Loucy (cell line): ENCODE measurements around the gene HGFAC.

Experiments used
- H2AFZ ChIP-seq: fragments of 200-600 bp; sonication (generic); 2 replicates; pipeline ENCODE4 v1.6.0; 2016; ENCODE audit warnings: antibody characterized with exemption, mild to moderate bottlenecking, low read length, moderate library complexity
- H3F3A ChIP-seq: fragments of 200-600 bp; 2 replicates; pipeline ENCODE4 v1.6.0; 2016; ENCODE audit warnings: antibody characterized with exemption, low read depth, mild to moderate bottlenecking
- H3K27me3 ChIP-seq: fragments of 200-600 bp; sonication (generic); 2 replicates; pipeline ENCODE4 v1.6.1; 2014; ENCODE audit warnings: low read length, mild to moderate bottlenecking; ENCODE audit not compliant: insufficient read depth, poor library complexity, severe bottlenecking
- H3K36me3 ChIP-seq: fragments of 200-600 bp; sonication (generic); 2 replicates; pipeline ENCODE4 v1.6.1; 2016; ENCODE audit warnings: low read length; ENCODE audit not compliant: insufficient read depth
- H3K4me1 ChIP-seq: fragments of 200-600 bp; sonication (generic); 2 replicates; pipeline ENCODE4 v1.5.1; 2014; ENCODE audit warnings: low read length, mild to moderate bottlenecking; ENCODE audit not compliant: insufficient read depth, poor library complexity, severe bottlenecking
- H3K4me2 ChIP-seq: fragments of 200-600 bp; sonication (generic); 2 replicates; pipeline ENCODE4 v1.6.0; 2014; ENCODE audit warnings: antibody characterized with exemption, low read length, low read depth, mild to moderate bottlenecking; ENCODE audit not compliant: poor library complexity, severe bottlenecking
- H3K4me3 ChIP-seq: fragments of 200-600 bp; sonication (generic); 2 replicates; pipeline ENCODE4 v1.5.1; 2014; ENCODE audit warnings: low read length, mild to moderate bottlenecking, mixed read lengths; ENCODE audit not compliant: poor library complexity, severe bottlenecking
- H3K79me2 ChIP-seq: fragments of 200-600 bp; sonication (generic); 2 replicates; pipeline ENCODE4 v1.6.1; 2014; ENCODE audit warnings: low read length; ENCODE audit not compliant: insufficient read depth
- H3K9ac ChIP-seq: fragments of 200-600 bp; sonication (generic); 2 replicates; pipeline ENCODE4 v1.6.0; 2014; ENCODE audit warnings: mild to moderate bottlenecking, low read depth, low read length, moderate library complexity; ENCODE audit not compliant: poor library complexity, severe bottlenecking
- H3K9me2 ChIP-seq: fragments of 200-600 bp; sonication (generic); replicated peaks from 2 replicates; pipeline ENCODE4 v1.6.1; 2016; ENCODE audit warnings: low read depth, low read length, mixed read lengths
- H3K9me3 ChIP-seq: fragments of 200-600 bp; sonication (generic); 2 replicates; pipeline ENCODE4 v1.6.1; 2014; ENCODE audit warnings: mild to moderate bottlenecking, antibody characterized with exemption, low read length, low read depth; ENCODE audit not compliant: insufficient read depth
- H4K20me1 ChIP-seq: fragments of 200-600 bp; sonication (generic); 2 replicates; pipeline ENCODE4 v1.6.0; 2014; ENCODE audit warnings: antibody characterized with exemption, low read length, mild to moderate bottlenecking; ENCODE audit not compliant: insufficient read depth, poor library complexity, severe bottlenecking
- EZH2phosphoT487 ChIP-seq: fragments of 200-600 bp; IDR thresholded peaks from 2 replicates; pipeline ENCODE4 v1.6.1; 2018; ENCODE audit warnings: antibody characterized with exemption, mild to moderate bottlenecking, moderate library complexity, borderline replicate concordance
- TF ChIP-seq, protein P1 (sequence below): fragments of 200-600 bp; sonication (generic); conservative IDR thresholded peaks from 2 replicates; pipeline ENCODE4 v1.5.1; 2014; ENCODE audit warnings: mild to moderate bottlenecking, antibody characterized with exemption, low read length

HGFAC gene

DNA sequence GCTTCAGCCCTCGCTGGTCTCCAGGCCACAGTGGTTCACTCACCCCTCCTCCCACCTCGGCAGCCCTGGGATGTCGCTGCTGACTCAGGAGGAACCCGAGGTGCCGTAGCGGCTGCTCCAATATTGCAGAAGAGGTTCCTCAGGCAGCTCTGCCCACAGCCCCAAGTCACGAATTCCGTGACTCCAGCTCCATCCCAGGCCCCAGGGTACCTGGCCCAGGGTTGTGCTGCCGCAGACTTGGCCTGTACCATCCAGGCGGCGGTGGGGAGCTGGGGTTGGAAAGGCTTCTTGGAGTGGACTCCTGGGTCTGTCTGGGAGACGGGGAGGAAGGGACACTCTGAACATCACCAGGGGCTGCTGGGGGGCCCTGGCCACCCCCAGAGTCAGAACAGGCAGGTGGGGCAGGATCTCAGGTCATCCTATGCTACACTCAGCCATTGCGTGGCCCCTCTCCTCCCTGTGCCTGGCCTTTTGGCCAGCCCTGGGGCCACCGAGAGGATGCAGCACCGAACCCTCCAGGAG is 728 bp upstream of the HGFAC start:
- Histone ChIP-seq H3F3A (no peaks in the 10 kb centered on the region), H3K4me2 (no peak overlapping the region), H3K36me3 (no peaks in the 10 kb centered on the region), H3K27me3 (no peaks in the 10 kb centered on the region), H4K20me1 (no peaks in the 10 kb centered on the region), H3K79me2 (no peaks in the 10 kb centered on the region), H2AFZ (no peak overlapping the region), H3K9me2 (no peaks in the 10 kb centered on the region), H3K9me3 (no peaks in the 10 kb centered on the region), H3K4me3 (no peak overlapping the region), H3K9ac (no peak overlapping the region), H3K4me1 (no peaks in the 10 kb centered on the region)
- TF ChIP-seq EZH2phosphoT487: no peak
- TF ChIP-seq, protein P1, sequence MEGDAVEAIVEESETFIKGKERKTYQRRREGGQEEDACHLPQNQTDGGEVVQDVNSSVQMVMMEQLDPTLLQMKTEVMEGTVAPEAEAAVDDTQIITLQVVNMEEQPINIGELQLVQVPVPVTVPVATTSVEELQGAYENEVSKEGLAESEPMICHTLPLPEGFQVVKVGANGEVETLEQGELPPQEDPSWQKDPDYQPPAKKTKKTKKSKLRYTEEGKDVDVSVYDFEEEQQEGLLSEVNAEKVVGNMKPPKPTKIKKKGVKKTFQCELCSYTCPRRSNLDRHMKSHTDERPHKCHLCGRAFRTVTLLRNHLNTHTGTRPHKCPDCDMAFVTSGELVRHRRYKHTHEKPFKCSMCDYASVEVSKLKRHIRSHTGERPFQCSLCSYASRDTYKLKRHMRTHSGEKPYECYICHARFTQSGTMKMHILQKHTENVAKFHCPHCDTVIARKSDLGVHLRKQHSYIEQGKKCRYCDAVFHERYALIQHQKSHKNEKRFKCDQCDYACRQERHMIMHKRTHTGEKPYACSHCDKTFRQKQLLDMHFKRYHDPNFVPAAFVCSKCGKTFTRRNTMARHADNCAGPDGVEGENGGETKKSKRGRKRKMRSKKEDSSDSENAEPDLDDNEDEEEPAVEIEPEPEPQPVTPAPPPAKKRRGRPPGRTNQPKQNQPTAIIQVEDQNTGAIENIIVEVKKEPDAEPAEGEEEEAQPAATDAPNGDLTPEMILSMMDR: no peak

DNA sequence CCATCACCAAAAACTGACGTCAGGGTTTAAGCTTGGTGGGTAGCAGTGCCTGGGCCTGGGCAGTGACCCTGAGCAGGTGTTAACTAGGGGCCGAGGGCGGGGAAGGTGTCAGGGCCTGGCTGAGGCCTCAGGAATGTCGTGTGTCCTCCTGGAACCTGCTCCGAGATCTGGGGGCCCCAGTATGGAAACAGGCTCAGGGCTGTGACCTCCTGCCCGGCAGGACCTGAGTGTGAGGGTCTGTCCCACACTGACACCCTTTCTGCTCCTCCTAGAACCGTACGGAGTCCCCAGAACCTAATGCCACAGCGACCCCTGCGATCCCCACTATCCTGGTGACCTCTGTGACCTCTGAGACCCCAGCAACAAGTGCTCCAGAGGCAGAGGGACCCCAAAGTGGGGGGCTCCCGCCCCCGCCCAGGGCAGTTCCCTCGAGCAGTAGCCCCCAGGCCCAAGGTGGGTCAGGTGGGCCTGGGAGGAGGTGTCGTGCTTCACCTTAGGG is 741 bp downstream of the HGFAC start:
- H3K27me3 ChIP-seq: no peaks in the 10 kb centered on the region
- no peaks in the 10 kb centered on the region for H3K4me1 ChIP-seq
- H3F3A ChIP-seq: no peaks in the 10 kb centered on the region
- H3K4me2 ChIP-seq: no peak overlapping the region
- no peaks in the 10 kb centered on the region for H3K9me2 ChIP-seq
- no peaks in the 10 kb centered on the region for H3K9me3 ChIP-seq
- no peak overlapping the region for H3K9ac ChIP-seq
- no peak overlapping the region for H2AFZ ChIP-seq
- TF ChIP-seq, protein P1: no peak
- TF ChIP-seq EZH2phosphoT487: no peak
- no peaks in the 10 kb centered on the region for H3K36me3 ChIP-seq
- H3K79me2 ChIP-seq: no peaks in the 10 kb centered on the region
- H3K4me3 ChIP-seq: no peak overlapping the region
- H4K20me1 ChIP-seq: no peaks in the 10 kb centered on the region

DNA sequence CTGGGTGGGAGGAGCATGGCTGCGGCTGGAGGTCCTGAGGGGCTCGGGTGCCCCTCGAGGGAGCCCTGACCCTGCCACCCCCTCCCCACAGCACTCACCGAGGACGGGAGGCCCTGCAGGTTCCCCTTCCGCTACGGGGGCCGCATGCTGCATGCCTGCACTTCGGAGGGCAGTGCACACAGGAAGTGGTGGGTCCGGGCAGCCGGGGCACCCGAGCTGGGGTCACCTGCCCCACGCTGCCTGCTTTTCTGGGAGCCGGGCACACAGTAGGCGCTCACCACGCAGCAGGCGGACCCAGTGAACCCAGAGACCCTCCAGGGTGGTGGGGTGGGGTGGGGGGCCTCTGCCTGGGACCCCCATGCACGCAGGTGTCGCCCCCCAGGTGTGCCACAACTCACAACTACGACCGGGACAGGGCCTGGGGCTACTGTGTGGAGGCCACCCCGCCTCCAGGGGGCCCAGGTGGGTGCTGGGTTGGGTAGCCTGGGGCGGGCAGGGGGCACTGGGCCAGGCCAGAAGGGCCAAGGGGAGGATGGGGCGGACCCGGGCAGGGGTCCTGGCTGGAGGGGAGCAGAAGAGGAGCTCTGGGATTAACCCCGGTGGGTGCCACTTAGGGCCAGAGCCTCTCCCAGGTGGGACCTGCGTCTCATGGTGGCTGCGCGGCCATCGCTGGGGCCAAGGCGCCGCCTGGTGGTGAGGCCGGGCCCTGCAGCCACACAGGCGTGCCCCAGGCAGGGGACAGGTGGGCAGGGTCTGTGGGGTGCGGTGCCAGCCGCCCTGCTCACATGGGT is 1.4 kb downstream of the HGFAC start:
- Histone ChIP-seq H3K9me2 (no peaks in the 10 kb centered on the region), H2AFZ (peak overlapping the region; percentile 10; the same call in 1 of the 2 replicates), H3K36me3 (no peaks in the 10 kb centered on the region), H3F3A (no peaks in the 10 kb centered on the region), H4K20me1 (no peaks in the 10 kb centered on the region), H3K4me3 (no peak overlapping the region), H3K4me2 (no peak overlapping the region), H3K9me3 (no peaks in the 10 kb centered on the region), H3K9ac (no peak overlapping the region), H3K79me2 (no peaks in the 10 kb centered on the region), H3K4me1 (no peaks in the 10 kb centered on the region), H3K27me3 (no peaks in the 10 kb centered on the region)
- no peak for TF ChIP-seq EZH2phosphoT487
- TF ChIP-seq, protein P1: peak; percentile 89
